ENCODE measurements around the gene RBM18. TPM values are rescaled to one million over a fixed set of nuclear protein-coding genes. Genes with fewer than 3 reads are reported as not detected.

The RBM18 gene
- total RNA-seq: 10 to 100 TPM; 30.0 to 35.8 TPM

GRCh38 chr9:122264360-122265148 is at the start of gene RBM18, which contains the start of gene MRRF:
TSS of gene RBM18 (minus strand) at chr9:122264840. CDS start at chr9:122261492, 3,348 bp downstream.
TSS of gene MRRF (plus strand) at chr9:122264882. CDS start at chr9:122270892, 6,010 bp downstream.
- peak within 1 kb of the TSS; percentile 97 to 99 for H3K4me3 Mint-ChIP-seq
- H3K27ac Mint-ChIP-seq: peak within 1 kb of the TSS; percentile 99
- H3K27me3 Mint-ChIP-seq (ENCODE audit: low read depth): no peaks in the 10 kb centered on the region
- peak; percentile 92 to 96 for ATAC-seq (replicated peaks in 1 of 2)
- H3K4me1 Mint-ChIP-seq (ENCODE audit: low read depth): peaks cover 44% of the 10 kb centered on the region
- peaks cover 0 to 3% of the 10 kb centered on the region in 2 donors for H3K36me3 Mint-ChIP-seq (ENCODE audit: insufficient read depth in 2 of 2)
- peak; percentile 92 for DNase-seq
- no peaks in the 10 kb centered on the region for H3K9me3 Mint-ChIP-seq

DNA sequence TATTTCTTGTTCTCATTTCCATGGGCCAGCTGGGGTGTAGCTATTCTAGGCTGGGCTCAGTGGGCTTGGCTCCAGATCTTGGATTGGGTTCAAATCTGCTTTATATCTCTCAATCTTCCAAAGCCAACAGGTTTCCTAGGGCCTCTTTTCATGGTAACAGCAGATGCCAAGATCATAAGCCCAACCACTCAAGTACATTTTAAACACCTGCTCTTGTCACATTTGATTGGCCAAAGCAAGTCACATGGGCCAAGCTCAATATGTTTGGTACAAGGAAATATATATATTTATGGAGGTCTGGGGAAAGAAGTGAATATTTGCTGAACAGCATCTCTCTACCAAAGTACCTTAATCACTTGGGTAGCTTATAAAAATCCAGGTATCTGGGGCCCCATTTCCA is 49.5 kb upstream of the RBM18 start:
- Mint-ChIP-seq H3K36me3 (ENCODE audit: insufficient read depth in 2 of 2) (peaks cover 6 to 19% of the 10 kb centered on the region in 2 donors), H3K27me3 (ENCODE audit: low read depth) (no peaks in the 10 kb centered on the region), H3K9me3 (no peaks in the 10 kb centered on the region), H3K4me1 (ENCODE audit: low read depth) (no peaks in the 10 kb centered on the region), H3K4me3 (no peak overlapping the region), H3K27ac (peak overlapping the region; percentile 29)
- DNase-seq (no peak), ATAC-seq (replicated peaks in 1 of 2) (no peak)

DNA sequence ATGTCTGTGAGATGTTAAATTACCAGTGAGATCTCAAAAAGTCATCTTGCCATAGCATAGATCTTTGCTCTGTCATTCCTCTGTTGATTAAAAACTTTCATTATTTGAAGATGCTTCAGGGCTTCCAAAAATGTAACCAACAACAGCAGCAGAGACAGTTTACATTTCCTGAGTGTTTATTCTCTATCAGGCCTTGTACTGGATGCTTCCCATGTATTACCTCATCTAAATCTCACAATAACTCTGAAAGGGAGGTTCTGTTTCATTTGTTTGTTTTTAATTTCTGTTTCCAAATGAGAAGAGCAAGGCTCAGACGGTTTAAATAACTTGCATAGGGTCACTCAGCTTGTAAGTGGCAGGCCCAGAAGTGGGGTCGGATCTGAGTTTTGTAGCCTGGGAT is 45.2 kb upstream of the RBM18 start:
- Mint-ChIP-seq H3K9me3 (no peaks in the 10 kb centered on the region), H3K36me3 (ENCODE audit: insufficient read depth in 2 of 2) (peaks cover 6 to 23% of the 10 kb centered on the region in 2 donors), H3K27me3 (ENCODE audit: low read depth) (no peaks in the 10 kb centered on the region), H3K4me3 (no peak overlapping the region), H3K4me1 (ENCODE audit: low read depth) (no peaks in the 10 kb centered on the region), H3K27ac (peak overlapping the region; percentile 56)
- DNase-seq (no peak), ATAC-seq (replicated peaks in 1 of 2) (no peak)

- ATAC-seq (replicated peaks in 1 of 2): no peak
- no peak overlapping the region for H3K4me3 Mint-ChIP-seq
- no peaks in the 10 kb centered on the region for H3K9me3 Mint-ChIP-seq
- no peak for DNase-seq
- H3K27ac Mint-ChIP-seq: no peak overlapping the region
- no peaks in the 10 kb centered on the region for H3K27me3 Mint-ChIP-seq (ENCODE audit: low read depth)
- peaks cover 2 to 14% of the 10 kb centered on the region in 2 donors for H3K36me3 Mint-ChIP-seq (ENCODE audit: insufficient read depth in 2 of 2)
- no peaks in the 10 kb centered on the region for H3K4me1 Mint-ChIP-seq (ENCODE audit: low read depth)
Observed at GRCh38 chr9:122307925-122308324, 43.3 kb upstream of the RBM18 start.

- Mint-ChIP-seq H3K4me1 (ENCODE audit: low read depth) (no peaks in the 10 kb centered on the region), H3K27ac (no peak overlapping the region), H3K36me3 (ENCODE audit: insufficient read depth in 2 of 2) (peaks cover 2 to 12% of the 10 kb centered on the region in 2 donors), H3K27me3 (ENCODE audit: low read depth) (no peaks in the 10 kb centered on the region), H3K9me3 (no peaks in the 10 kb centered on the region), H3K4me3 (no peak overlapping the region)
- DNase-seq: no peak
- no peak for ATAC-seq (replicated peaks in 1 of 2)
Observed at GRCh38 chr9:122307061-122307460, 42.4 kb upstream of the RBM18 start.

DNA sequence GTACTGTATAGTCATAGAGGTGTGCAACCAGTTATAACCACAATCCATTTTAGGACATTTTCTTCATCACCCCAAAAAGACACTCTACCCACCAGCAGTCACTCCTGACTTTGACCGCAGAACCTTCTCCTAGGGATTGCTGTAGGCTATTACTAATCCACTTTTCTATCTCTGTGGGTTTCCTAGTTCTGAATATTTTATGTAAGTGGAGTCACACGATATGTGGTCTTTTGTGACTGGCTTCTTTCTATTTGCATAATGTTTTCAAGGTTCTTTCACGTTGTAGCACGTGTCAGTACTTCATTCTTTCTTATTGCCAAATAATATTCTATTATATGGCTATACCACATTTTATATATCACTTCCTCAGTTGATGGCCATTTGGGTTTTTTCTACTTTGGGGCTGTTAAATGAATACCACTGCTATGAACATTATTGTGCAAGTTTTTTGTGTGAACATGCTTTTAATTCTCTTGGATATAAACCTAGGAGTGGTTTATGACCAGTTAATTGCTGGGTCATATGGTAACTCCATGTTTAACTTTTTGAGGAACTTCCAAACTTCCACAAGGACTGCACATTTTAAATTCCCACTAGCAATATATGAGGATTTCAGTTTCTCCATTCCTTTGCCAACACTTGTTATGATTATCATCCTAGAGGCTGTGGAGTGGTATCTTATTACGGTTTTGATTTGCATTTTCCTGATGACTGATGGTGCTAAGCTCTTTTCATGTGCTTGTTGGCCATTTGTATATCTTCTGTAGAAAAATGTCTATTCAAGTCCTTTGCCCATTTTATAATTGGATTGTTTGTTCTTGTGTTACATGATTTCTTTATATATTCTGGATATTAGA is 37.8 kb upstream of the RBM18 start:
- no peak for ATAC-seq (replicated peaks in 1 of 2)
- no peaks in the 10 kb centered on the region for H3K27me3 Mint-ChIP-seq (ENCODE audit: low read depth)
- no peak for DNase-seq
- no peak overlapping the region for H3K27ac Mint-ChIP-seq
- H3K4me3 Mint-ChIP-seq: no peak overlapping the region
- H3K36me3 Mint-ChIP-seq (ENCODE audit: insufficient read depth in 2 of 2): peaks cover 4 to 20% of the 10 kb centered on the region in 2 donors
- H3K4me1 Mint-ChIP-seq (ENCODE audit: low read depth): no peaks in the 10 kb centered on the region
- no peaks in the 10 kb centered on the region for H3K9me3 Mint-ChIP-seq

DNA sequence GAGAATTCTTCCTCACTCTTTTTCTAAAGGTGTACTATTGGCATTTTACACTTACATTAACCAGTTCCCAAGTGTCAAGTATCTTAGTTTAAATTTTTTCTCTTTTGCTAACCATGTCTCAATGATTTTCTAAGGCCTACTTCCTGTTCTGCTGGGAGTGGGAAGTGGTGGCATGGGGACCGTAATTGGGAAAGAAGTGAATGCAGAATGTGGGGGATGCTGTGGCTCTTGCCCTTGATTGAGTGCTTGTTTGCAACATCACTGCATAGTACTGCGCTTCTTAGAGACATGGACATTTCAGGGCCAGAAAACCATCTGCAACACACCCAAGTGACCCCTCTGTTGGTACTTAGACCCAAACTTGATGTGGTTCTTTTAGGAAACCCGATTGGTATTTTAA is 32.9 kb upstream of the RBM18 start:
- Mint-ChIP-seq H3K27ac (no peak overlapping the region), H3K27me3 (ENCODE audit: low read depth) (no peaks in the 10 kb centered on the region), H3K4me1 (ENCODE audit: low read depth) (no peaks in the 10 kb centered on the region), H3K36me3 (ENCODE audit: insufficient read depth in 2 of 2) (peaks cover 10 to 29% of the 10 kb centered on the region in 2 donors), H3K9me3 (no peaks in the 10 kb centered on the region), H3K4me3 (no peak overlapping the region)
- DNase-seq: no peak
- ATAC-seq (replicated peaks in 1 of 2): no peak

DNA sequence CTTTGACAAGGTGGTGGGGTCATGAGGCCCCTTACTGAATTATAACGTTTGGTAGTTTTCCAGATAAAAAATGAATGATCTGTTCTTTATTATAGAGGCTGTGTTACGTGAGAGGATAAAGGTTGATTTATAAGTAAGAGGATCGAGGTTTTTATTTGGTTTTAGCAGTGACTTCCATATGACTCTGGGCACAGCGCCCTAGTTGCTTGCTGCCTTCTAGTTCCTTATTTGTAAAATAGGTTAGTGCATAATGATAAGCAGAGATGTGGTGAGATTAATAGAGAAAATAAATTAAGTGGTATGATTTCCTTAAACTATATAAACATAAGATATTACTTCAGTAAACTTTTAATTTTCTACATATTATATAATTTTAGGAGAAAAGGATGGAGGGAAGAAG is 29.9 kb upstream of the RBM18 start:
- Mint-ChIP-seq H3K27ac (no peak overlapping the region), H3K9me3 (no peaks in the 10 kb centered on the region), H3K36me3 (ENCODE audit: insufficient read depth in 2 of 2) (peaks cover 12 to 26% of the 10 kb centered on the region in 2 donors), H3K27me3 (ENCODE audit: low read depth) (no peaks in the 10 kb centered on the region), H3K4me1 (ENCODE audit: low read depth) (no peaks in the 10 kb centered on the region), H3K4me3 (no peak overlapping the region)
- no peak for DNase-seq
- no peak for ATAC-seq (replicated peaks in 1 of 2)

- DNase-seq (no peak), ATAC-seq (replicated peaks in 1 of 2) (no peak)
- no peaks in the 10 kb centered on the region for H3K9me3 Mint-ChIP-seq
- no peak overlapping the region for H3K27ac Mint-ChIP-seq
- H3K4me3 Mint-ChIP-seq: no peak overlapping the region
- H3K4me1 Mint-ChIP-seq (ENCODE audit: low read depth): no peaks in the 10 kb centered on the region
- H3K27me3 Mint-ChIP-seq (ENCODE audit: low read depth): no peaks in the 10 kb centered on the region
- H3K36me3 Mint-ChIP-seq (ENCODE audit: insufficient read depth in 2 of 2): peaks cover 17 to 25% of the 10 kb centered on the region in 2 donors
Observed at GRCh38 chr9:122291458-122291857, 26.8 kb upstream of the RBM18 start.

DNA sequence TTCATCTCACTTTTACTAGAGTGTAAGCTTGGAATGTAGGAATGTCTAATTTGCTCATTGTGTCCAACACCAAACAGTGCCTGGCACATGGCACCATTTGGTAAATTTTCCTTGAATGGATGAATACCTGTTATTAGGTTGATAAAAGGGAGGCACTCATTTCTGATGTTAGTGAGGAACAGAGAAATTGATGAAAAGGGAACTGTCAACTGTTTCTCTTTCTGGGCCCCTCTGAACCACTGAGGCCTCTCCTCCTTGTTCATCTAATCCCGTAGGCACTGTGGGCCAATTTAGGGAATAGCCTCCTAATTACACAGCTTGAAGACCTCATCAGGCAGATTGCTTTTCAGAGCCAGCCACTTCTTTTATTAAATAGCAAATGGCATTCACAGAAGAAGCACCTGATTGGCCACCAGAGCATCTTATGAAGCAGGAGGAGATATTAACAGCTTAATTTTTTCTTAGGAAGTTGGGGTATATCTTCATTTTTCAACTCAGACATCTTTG is 22.6 kb upstream of the RBM18 start:
- Mint-ChIP-seq H3K27me3 (ENCODE audit: low read depth) (no peaks in the 10 kb centered on the region), H3K27ac (no peak overlapping the region), H3K4me1 (ENCODE audit: low read depth) (no peaks in the 10 kb centered on the region), H3K4me3 (no peak overlapping the region), H3K9me3 (no peaks in the 10 kb centered on the region), H3K36me3 (ENCODE audit: insufficient read depth in 2 of 2) (peaks cover 8 to 16% of the 10 kb centered on the region in 2 donors)
- ATAC-seq (replicated peaks in 1 of 2) (no peak), DNase-seq (no peak)

GRCh38 chr9:122286764-122287163 is 22.1 kb upstream of the RBM18 start:
- ATAC-seq (replicated peaks in 1 of 2) (no peak), DNase-seq (no peak)
- no peak overlapping the region for H3K4me3 Mint-ChIP-seq
- H3K27ac Mint-ChIP-seq: no peak overlapping the region
- no peaks in the 10 kb centered on the region for H3K4me1 Mint-ChIP-seq (ENCODE audit: low read depth)
- no peaks in the 10 kb centered on the region for H3K27me3 Mint-ChIP-seq (ENCODE audit: low read depth)
- H3K9me3 Mint-ChIP-seq: no peaks in the 10 kb centered on the region
- peaks cover 6 to 18% of the 10 kb centered on the region in 2 donors for H3K36me3 Mint-ChIP-seq (ENCODE audit: insufficient read depth in 2 of 2)

DNA sequence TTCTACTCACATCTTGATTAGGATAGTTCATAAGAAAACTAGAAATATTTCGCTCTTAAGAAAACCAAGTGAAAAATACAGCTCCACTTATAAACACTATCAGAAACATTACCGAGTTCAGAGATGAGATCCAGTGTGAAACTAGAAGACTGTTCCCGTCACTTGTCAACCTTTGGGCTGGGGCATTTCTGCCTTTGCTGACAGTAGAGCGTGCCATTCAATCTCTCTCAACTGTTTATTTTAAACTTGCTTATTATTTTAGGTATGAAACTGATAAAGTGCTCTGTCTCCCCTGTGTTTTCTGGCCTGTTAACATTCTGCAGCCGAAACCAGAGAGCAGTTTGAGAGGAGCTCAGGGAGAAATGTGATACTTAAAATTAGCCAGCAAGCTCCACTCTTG is 16.7 kb upstream of the RBM18 start:
- peaks cover 0 to 2% of the 10 kb centered on the region in 2 donors for H3K9me3 Mint-ChIP-seq
- DNase-seq (no peak), ATAC-seq (replicated peaks in 1 of 2) (no peak)
- peaks cover 3 to 29% of the 10 kb centered on the region in 2 donors for H3K36me3 Mint-ChIP-seq (ENCODE audit: insufficient read depth in 2 of 2)
- no peaks in the 10 kb centered on the region for H3K27me3 Mint-ChIP-seq (ENCODE audit: low read depth)
- no peak overlapping the region for H3K4me3 Mint-ChIP-seq
- no peak overlapping the region for H3K27ac Mint-ChIP-seq
- H3K4me1 Mint-ChIP-seq (ENCODE audit: low read depth): no peaks in the 10 kb centered on the region

- H3K27ac Mint-ChIP-seq: no peak overlapping the region
- H3K4me3 Mint-ChIP-seq: no peak overlapping the region
- no peaks in the 10 kb centered on the region for H3K27me3 Mint-ChIP-seq (ENCODE audit: low read depth)
- peaks cover 0 to 2% of the 10 kb centered on the region in 2 donors for H3K9me3 Mint-ChIP-seq
- DNase-seq (no peak), ATAC-seq (replicated peaks in 1 of 2) (no peak)
- H3K4me1 Mint-ChIP-seq (ENCODE audit: low read depth): peaks cover 11% of the 10 kb centered on the region
- H3K36me3 Mint-ChIP-seq (ENCODE audit: insufficient read depth in 2 of 2): peaks cover 16 to 52% of the 10 kb centered on the region in 2 donors
Observed at GRCh38 chr9:122277285-122277897, 12.8 kb upstream of the RBM18 start.

All from activated T-cell treated with anti-CD3 and anti-CD28 coated beads, Interleukin-2, amount 50 U/mL, for 72 hours (primary cell).